Endometrial microvascular endothelial cells (primary cell): ENCODE results near the gene NPAS3. TPM values are rescaled to one million over a fixed set of nuclear protein-coding genes. Genes with fewer than 3 reads are reported as not detected.

Experiments used
- in situ Hi-C: cut with HindIII; loops from 2 replicates; pipeline ENCODE4 v1.10.0; 2017; ENCODE audit warnings: low sequenced_read_pairs, low pct_unique_long_range_greater_than_20kb; ENCODE audit errors: inconsistent ontology term
- total RNA-seq: library from RNA; depleted of rRNA; stranded (reverse); fragments of >200 nt; gene quantifications from one replicate; pipeline ENCODE4 v1.2.3, GENCODE V29; 2015; ENCODE audit errors: inconsistent ontology term

The NPAS3 gene
- total RNA-seq, 1 donor from 2014 or later, result not detected

- in situ Hi-C loops, result no loop called here
Measured at GRCh38 chr14:33342299-33342974, 403.8 kb downstream of the NPAS3 start.

GRCh38 chr14:33343016-33343415, 404.3 kb downstream of the NPAS3 start:
- in situ Hi-C loops, result no loop called here

- in situ Hi-C loops, result no loop called here
Measured at GRCh38 chr14:33347796-33348195, 409.1 kb downstream of the NPAS3 start.

GRCh38 chr14:33348510-33348909, 409.8 kb downstream of the NPAS3 start:
- in situ Hi-C loops, result no loop called here

GRCh38 chr14:33349871-33350270, 411.2 kb downstream of the NPAS3 start:
- in situ Hi-C loops, result no loop called here

GRCh38 chr14:33350366-33350990, 411.8 kb downstream of the NPAS3 start:
- in situ Hi-C loops, result no loop called here

- in situ Hi-C loops, result no loop called here
Measured at GRCh38 chr14:33352821-33353220, 414.1 kb downstream of the NPAS3 start.

- in situ Hi-C loops, result no loop called here
Measured at GRCh38 chr14:33356181-33356580, 417.5 kb downstream of the NPAS3 start.

- in situ Hi-C loops, result no loop called here
Measured at GRCh38 chr14:33357225-33358010, 418.7 kb downstream of the NPAS3 start.

- in situ Hi-C loops, result no loop called here
Measured at GRCh38 chr14:33359288-33359881, 420.7 kb downstream of the NPAS3 start.

- in situ Hi-C loops, result no loop called here
Measured at GRCh38 chr14:33362934-33363333, 424.3 kb downstream of the NPAS3 start.

- in situ Hi-C loops, result no loop called here
Measured at GRCh38 chr14:33363682-33364081, 425.0 kb downstream of the NPAS3 start.

GRCh38 chr14:33364466-33364865, 425.8 kb downstream of the NPAS3 start:
- in situ Hi-C loops, result no loop called here

- in situ Hi-C loops, result no loop called here
Measured at GRCh38 chr14:33369041-33369440, 430.4 kb downstream of the NPAS3 start.

GRCh38 chr14:33369972-33370371, 431.3 kb downstream of the NPAS3 start:
- in situ Hi-C loops, result no loop called here

GRCh38 chr14:33370426-33370825, 431.7 kb downstream of the NPAS3 start:
- in situ Hi-C loops, result no loop called here

- in situ Hi-C loops, result no loop called here
Measured at GRCh38 chr14:33375196-33375595, 436.5 kb downstream of the NPAS3 start.

GRCh38 chr14:33375786-33376185, 437.1 kb downstream of the NPAS3 start:
- in situ Hi-C loops, result no loop called here

GRCh38 chr14:33376510-33376909, 437.8 kb downstream of the NPAS3 start:
- in situ Hi-C loops, result no loop called here
